Stomach smooth muscle (tissue), 2 donors: ENCODE measurements around the gene GPD2.
"Not testable (repeated sequence)": the region's sequence is repeated elsewhere in the genome, so short reads cannot be mapped to it uniquely, and the experiment has no call there.

Experiments used
- H3K27ac ChIP-seq: one replicate; pipeline ENCODE4 v1.7.0; 2013; ENCODE audit warnings: mild to moderate bottlenecking, low read length, inconsistent platforms
- H3K27me3 ChIP-seq, 2 donors: one replicate each; pipeline ENCODE4 v1.7.0; 2013; ENCODE audit warnings: low read length in 2 of 2; ENCODE audit not compliant: insufficient read depth in 2 of 2, control insufficient read depth in 1 of 2
- H3K36me3 ChIP-seq, 2 donors: one replicate each; pipeline ENCODE4 v1.7.0; 2013; ENCODE audit warnings: low read length in 2 of 2; ENCODE audit not compliant: control insufficient read depth in 2 of 2, insufficient read depth in 2 of 2
- H3K4me1 ChIP-seq: one replicate; pipeline ENCODE4 v1.7.0; 2013; ENCODE audit warnings: low read length; ENCODE audit not compliant: control insufficient read depth, insufficient read depth
- H3K4me3 ChIP-seq, 2 donors: one replicate each; pipeline ENCODE4 v1.7.0; 2013; ENCODE audit warnings: low read length in 2 of 2
- H3K9ac ChIP-seq, 2 donors: one replicate each; pipeline ENCODE4 v1.7.0; 2013; ENCODE audit warnings: low read length in 2 of 2, mild to moderate bottlenecking in 1 of 2
- H3K9me3 ChIP-seq, 2 donors: one replicate each; pipeline ENCODE4 v1.7.0; 2013; ENCODE audit warnings: low read length in 2 of 2; ENCODE audit not compliant: control insufficient read depth in 2 of 2
- donor health status: healthy.
- donor health status: Pancreatic carcinoma.

GPD2 gene

DNA sequence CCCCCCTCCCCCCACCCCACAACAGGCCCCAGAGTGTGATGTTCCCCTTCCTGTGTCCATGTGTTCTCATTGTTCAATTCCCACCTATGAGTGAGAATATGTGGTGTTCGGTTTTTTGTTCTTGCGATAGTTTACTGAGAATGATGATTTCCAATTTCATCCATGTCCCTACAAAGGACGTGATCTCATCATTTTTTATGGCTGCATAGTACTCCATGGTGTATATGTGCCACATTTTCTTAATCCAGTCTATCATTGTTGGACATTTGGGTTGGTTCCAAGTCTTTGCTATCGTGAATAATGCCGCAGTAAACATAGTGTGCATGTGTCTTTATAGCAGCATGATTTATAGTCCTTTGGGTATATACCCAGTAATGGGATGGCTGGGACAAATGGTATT lies 92.4 kb downstream of the GPD2 start:
- not testable (repeated sequence) for H3K27ac ChIP-seq, H3K27me3 ChIP-seq, H3K4me3 ChIP-seq, H3K4me1 ChIP-seq, H3K36me3 ChIP-seq, H3K9me3 ChIP-seq, H3K9ac ChIP-seq

DNA sequence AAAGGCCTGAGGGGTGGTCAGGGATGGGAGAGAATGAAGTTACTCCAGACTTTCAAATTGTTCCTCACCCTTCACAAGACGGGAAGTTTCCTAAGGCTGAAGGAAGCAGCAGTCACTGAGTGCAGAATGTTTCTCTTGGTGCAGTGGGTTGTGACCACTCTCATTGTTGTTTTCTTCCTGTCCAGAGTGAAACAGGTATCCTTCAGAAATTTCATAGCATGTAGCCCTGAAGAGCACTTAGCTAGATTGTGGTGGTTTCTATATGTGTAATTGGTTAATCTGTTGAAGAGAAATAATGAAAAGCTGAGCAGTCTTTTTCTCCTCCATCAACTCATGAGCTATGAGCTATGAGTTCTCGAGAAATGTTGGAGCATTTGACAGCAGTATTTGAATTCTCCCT lies 96.8 kb downstream of the GPD2 start:
- no peak overlapping the region for H3K4me3 ChIP-seq
- H3K9ac ChIP-seq, result no peak overlapping the region
- no peak overlapping the region for H3K27ac ChIP-seq
- H3K27me3 ChIP-seq, result no peaks in the 10 kb centered on the region
- no peaks in the 10 kb centered on the region for H3K36me3 ChIP-seq
- no peaks in the 10 kb centered on the region for H3K9me3 ChIP-seq
- H3K4me1 ChIP-seq, result no peaks in the 10 kb centered on the region

DNA sequence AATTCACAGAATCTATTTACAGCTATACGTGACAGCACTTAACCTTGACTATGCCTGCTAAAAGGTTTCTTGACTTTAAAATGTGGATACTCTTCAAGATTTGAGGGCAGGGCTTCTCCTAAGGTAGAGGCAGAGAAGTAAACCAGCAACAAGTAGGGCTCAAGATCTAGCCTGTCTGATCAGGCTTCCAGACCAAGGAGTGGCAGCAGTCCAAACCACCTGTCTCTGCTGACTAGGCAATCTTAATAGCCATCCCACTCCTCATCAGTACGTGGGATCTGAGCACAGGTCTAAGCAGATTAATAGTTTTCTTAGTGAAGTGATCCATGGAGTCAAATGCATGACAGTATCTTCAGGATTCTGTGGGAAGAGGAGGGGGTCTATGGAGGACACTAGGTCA lies 100.4 kb downstream of the GPD2 start:
- no peak overlapping the region for H3K27ac ChIP-seq
- no peaks in the 10 kb centered on the region for H3K36me3 ChIP-seq
- H3K4me3 ChIP-seq, result no peak overlapping the region
- no peak overlapping the region for H3K9ac ChIP-seq
- no peaks in the 10 kb centered on the region for H3K9me3 ChIP-seq
- no peaks in the 10 kb centered on the region for H3K27me3 ChIP-seq
- peaks cover 2% of the 10 kb centered on the region for H3K4me1 ChIP-seq

DNA sequence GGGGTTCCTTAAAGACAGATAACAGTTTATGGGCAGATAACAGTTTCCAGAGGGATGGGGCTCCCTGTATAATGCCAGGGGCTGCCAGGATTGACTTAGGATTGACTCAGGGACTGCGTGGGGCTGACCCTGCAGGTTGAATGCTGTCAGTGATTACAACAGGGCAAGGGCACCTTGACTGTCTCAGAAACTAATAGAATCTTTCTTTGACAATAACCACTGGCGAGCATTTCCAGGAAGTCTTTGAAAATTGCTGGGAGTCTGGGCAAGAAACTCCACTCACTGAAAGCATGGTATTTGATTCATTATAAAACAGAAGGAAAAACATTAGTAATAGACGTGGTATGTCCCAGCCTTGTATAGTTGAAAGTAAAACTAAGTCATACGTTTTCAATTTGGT lies 101.0 kb downstream of the GPD2 start:
- no peak overlapping the region for H3K9ac ChIP-seq
- no peak overlapping the region for H3K4me3 ChIP-seq
- H3K4me1 ChIP-seq, result peaks cover 2% of the 10 kb centered on the region
- H3K9me3 ChIP-seq, result no peaks in the 10 kb centered on the region
- H3K27ac ChIP-seq, result no peak overlapping the region
- H3K36me3 ChIP-seq, result no peaks in the 10 kb centered on the region
- H3K27me3 ChIP-seq, result no peaks in the 10 kb centered on the region

DNA sequence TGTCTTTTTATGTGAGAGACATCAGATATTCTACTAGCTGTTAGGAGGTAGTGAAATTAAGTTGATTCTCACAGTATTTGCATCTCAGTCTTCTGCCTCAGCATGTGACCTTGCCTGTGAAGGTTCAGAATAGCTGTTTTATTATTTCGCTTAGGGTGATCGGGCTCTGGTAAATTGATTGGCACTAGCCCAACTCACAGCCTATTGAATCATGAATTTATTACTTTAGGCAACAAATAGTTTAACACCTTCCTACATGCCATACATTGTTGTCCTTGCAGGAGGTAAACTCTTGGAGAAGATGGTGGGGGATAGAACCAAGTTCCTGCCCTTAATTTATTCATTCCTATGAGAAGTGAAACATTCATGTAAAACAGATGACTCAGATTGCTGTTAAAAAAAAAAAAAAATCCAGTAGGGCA lies 101.9 kb downstream of the GPD2 start:
- peaks cover 2% of the 10 kb centered on the region for H3K4me1 ChIP-seq
- H3K27ac ChIP-seq, result no peak overlapping the region
- H3K27me3 ChIP-seq, result no peaks in the 10 kb centered on the region
- no peak overlapping the region for H3K4me3 ChIP-seq
- no peak overlapping the region for H3K9ac ChIP-seq
- no peaks in the 10 kb centered on the region for H3K36me3 ChIP-seq
- no peaks in the 10 kb centered on the region for H3K9me3 ChIP-seq

DNA sequence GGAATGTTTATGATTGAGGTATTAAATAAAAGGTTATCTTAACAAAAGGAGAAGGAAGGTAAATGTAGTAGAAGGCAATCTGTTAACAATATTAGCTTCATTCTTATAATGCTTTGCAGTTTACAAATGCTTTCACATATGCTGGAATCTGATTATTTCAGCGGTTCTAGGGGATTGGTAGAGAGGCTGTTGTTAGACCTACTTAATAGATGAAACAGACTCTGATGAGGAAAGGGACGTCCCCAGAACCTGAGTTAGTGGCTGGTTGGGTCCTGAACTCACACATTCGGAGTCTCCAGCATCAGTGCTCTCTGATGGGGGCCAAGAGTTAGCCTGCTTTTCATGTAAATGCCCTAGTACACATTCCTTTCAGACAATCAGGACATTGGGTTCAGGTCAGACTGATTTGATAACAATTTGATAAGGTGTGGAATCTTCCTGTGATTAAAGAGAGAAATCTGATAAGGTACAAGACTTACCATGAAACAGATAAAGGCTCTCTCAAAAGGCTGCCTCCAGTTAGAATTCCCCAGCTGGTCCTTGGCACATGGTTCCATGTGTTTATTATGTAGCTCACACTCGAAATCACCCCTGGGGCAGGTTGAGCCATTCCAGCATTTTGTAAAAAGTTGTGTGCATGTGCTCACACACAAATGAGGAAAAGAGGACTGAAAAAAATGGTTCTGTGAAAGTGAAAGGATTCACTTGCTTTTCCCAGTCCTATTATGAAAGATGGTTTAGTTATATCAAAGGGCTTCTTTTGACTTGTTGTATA lies 103.1 kb downstream of the GPD2 start:
- Histone ChIP-seq H3K9me3 (no peaks in the 10 kb centered on the region), H3K27me3 (no peaks in the 10 kb centered on the region), H3K4me1 (peaks cover 2% of the 10 kb centered on the region), H3K36me3 (no peaks in the 10 kb centered on the region), H3K9ac (no peak overlapping the region), H3K27ac (no peak overlapping the region), H3K4me3 (no peak overlapping the region)

DNA sequence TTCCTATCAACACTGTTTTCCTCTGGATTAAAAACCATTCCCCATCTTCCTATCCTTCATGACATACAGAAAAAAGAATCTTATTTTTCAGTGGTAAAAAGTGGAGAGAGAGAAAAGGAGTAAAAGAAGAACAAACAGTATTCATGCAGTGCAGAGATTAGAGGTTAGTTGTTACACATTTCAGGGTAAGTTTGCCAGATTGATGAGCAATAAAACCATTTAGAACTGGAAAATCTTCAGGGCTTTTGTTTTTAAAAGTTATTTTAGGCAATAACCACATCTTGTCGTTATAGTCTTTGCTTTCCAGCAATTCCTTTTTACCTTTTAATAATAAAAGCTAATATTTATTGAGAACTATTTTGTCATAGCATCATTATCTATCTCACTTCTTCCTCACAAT lies 104.5 kb downstream of the GPD2 start:
- no peak overlapping the region for H3K27ac ChIP-seq
- no peaks in the 10 kb centered on the region for H3K27me3 ChIP-seq
- H3K9ac ChIP-seq, result no peak overlapping the region
- H3K4me1 ChIP-seq, result peaks cover 2% of the 10 kb centered on the region
- H3K4me3 ChIP-seq, result no peak overlapping the region
- no peaks in the 10 kb centered on the region for H3K36me3 ChIP-seq
- no peaks in the 10 kb centered on the region for H3K9me3 ChIP-seq

DNA sequence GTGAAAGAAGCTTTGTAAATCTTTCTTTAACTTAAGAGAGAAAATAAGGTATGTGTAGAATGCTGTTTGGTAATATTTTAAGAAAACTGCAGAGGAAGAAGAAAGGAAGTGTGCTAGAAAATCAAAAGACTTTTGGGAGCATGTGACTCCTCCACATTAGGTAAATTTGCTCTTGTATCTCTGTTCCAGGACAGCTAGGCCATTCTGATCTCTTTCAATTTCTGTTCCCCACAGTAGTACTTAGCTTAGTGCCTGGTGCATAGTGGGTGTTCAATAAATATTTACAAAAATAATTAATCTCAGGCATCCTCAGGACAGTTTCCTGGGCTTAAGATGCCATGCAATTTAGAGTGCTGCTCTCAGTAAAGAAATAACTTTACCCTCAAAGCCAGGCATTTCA lies 105.0 kb downstream of the GPD2 start:
- peaks cover 2% of the 10 kb centered on the region for H3K4me1 ChIP-seq
- no peaks in the 10 kb centered on the region for H3K36me3 ChIP-seq
- H3K9ac ChIP-seq, result no peak overlapping the region
- no peak overlapping the region for H3K4me3 ChIP-seq
- no peak overlapping the region for H3K27ac ChIP-seq
- H3K9me3 ChIP-seq, result no peaks in the 10 kb centered on the region
- no peaks in the 10 kb centered on the region for H3K27me3 ChIP-seq

DNA sequence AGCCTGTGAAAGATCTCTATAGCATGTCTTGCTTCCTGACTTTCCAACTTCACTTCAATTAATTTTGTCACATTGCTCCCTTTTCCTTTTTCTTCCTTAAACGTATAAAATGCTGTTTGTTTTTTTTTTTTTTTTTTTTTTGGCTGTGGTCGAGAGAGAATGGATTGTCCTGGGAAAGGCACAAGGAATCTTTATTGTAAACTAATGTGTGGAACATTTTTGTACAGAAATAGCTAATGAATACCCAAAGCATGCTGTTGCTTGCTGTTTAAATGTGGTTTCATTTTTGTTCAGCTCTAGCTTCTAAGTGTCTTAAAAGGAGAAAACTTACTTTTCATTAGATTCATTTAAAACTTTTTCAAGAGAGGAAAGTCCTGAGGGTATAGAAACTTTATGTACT lies 105.5 kb downstream of the GPD2 start:
- Histone ChIP-seq H3K4me1 (peaks cover 2% of the 10 kb centered on the region), H3K27ac (no peak overlapping the region)

DNA sequence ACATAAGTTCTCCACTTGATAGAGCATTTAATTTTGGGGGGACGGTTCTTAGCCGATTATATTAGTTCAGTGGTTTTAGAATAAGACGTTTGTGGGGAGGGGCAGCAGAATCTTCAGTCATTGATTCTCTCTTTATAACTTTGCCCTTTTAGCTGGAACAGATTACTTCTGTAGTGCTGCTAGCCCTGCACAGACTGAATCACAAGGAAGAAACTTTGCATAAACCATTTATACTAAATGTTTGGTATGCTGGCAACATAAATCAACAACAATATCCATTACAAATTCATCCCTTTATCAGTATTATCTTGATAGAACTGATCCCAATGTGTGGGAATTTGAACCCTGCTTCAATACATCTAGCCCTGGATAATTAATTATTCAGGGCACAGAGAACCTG lies 112.2 kb downstream of the GPD2 start:
- H3K9ac ChIP-seq, result no peak overlapping the region
- H3K9me3 ChIP-seq, result no peaks in the 10 kb centered on the region
- no peaks in the 10 kb centered on the region for H3K4me1 ChIP-seq

More for the DNA sequence above, 105.5 kb downstream of the GPD2 start:
- H3K9me3 ChIP-seq, result no peaks in the 10 kb centered on the region
- H3K36me3 ChIP-seq, result no peaks in the 10 kb centered on the region
- H3K4me3 ChIP-seq, result no peak overlapping the region
- no peak overlapping the region for H3K9ac ChIP-seq
- H3K27me3 ChIP-seq, result no peaks in the 10 kb centered on the region

DNA sequence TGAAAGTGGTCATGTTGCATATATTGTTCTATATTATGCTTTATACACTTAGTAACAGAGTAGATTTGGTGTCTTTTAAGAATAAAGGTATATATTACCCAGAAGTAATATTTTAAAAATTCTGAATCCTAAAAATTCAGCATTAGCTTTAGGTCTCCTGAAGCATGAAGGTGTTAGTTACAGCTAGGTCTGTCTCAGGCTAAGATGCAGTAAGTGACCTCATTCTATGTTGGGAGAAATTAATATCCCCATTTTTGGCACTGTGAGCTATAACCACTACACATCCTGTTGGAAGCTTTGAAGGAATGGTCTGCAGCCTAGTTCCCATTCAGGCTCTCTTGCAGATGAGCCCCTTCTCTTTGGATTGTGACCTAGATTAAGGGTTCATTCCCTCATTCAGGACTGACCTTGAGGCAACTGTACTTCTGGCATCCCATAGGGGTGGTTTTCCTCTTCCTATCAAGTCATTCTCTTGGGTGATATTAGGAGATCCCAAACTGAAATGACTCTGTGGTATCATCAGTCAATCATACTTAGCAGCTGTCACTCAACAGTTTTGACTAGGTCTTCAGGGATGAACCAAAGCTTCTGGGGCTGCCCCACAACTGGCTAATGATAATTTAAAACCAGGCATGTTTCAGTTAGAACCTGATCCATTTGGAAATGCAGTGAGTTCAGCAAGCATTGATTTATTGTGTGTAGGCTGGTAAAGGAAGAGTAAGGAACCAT lies 117.7 kb downstream of the GPD2 start:
- Histone ChIP-seq H3K36me3 (peaks cover 3% of the 10 kb centered on the region in 2 donors), H3K4me3 (no peak overlapping the region), H3K27ac (no peak overlapping the region), H3K9me3 (no peaks in the 10 kb centered on the region), H3K9ac (no peak overlapping the region), H3K27me3 (no peaks in the 10 kb centered on the region), H3K4me1 (no peaks in the 10 kb centered on the region)

More for the DNA sequence above, 112.2 kb downstream of the GPD2 start:
- Histone ChIP-seq H3K4me3 (no peak overlapping the region), H3K27me3 (no peaks in the 10 kb centered on the region), H3K36me3 (peaks cover 0 to 3% of the 10 kb centered on the region in 2 donors), H3K27ac (no peak overlapping the region)
